Amniotic epithelial cell (primary cell): ENCODE results near the gene ICA1.

Experiments used
- DNase-seq: peaks from one replicate; pipeline ENCODE4 v3.0.0-alpha.2; 2010; ENCODE audit warnings: low read depth

ICA1 gene

GRCh38 chr7:8200717-8201116 lies 61.2 kb downstream of the ICA1 start:
- no peak for DNase-seq

- no peak for DNase-seq
Observed at GRCh38 chr7:8200316-8200715, 61.7 kb downstream of the ICA1 start.

DNA sequence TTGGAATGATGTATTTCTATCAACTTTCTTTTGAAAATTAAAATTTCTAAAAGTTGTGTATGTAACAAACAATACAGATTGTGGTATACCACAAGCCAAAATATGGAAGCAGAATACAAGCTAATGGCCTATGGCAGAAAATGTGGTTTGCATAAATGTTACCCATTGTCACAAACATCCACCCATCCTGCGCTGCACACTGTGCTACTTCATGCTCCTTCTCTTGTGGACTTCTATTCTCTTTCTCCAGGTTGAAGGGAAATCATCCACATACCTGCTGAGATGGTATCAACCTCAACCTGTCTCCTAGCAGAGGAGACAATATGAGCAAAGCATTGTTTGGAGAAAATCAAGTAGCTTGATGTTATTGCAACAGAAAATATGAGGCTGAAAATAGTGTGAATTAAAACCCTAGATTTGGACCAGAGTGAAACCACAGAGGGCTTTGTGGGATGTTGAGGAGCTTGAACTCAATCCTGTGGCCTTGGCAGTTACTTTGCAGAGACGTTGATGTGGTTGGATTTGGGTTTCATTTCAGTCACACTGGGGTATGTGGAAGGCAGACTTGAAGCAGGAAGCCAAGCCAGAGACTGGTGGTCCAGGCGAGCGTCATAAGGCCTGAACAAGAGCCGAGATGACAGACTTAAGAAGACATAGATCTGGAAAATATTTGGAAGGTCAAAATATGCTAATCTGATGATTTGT lies 63.8 kb downstream of the ICA1 start:
- no peak for DNase-seq

GRCh38 chr7:8192897-8193296 lies 69.1 kb downstream of the ICA1 start:
- DNase-seq = no peak

GRCh38 chr7:8190119-8190895 lies 71.7 kb downstream of the ICA1 start:
- peak; percentile 52 for DNase-seq

DNA sequence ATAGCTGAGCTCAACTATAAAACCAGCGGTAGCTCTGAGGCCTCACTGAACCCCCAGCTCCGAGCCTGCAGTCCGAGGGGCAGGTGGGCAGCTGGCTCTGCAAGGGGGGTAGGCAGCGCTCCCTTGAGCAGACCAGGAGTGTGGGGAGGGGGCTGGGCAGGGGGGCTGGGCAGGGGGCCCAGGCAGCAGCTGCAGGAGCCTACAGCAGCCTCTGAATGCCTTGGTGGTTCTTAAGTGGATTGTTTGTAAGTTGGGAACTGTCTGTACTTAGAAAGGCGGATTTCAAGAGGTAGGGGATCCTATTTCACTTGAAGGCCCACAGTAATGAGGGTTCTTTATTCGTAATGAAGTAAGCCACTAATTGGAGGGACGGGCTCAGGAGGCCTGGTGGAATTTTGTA lies 72.3 kb downstream of the ICA1 start:
- DNase-seq = no peak

GRCh38 chr7:8185926-8186683 lies 75.9 kb downstream of the ICA1 start:
- no peak for DNase-seq

- no peak for DNase-seq
Observed at GRCh38 chr7:8184221-8184620, 77.7 kb downstream of the ICA1 start.

- no peak for DNase-seq
Observed at GRCh38 chr7:8179486-8179885, 82.5 kb downstream of the ICA1 start.

- no peak for DNase-seq
Observed at GRCh38 chr7:8178353-8178752, 83.6 kb downstream of the ICA1 start.

DNA sequence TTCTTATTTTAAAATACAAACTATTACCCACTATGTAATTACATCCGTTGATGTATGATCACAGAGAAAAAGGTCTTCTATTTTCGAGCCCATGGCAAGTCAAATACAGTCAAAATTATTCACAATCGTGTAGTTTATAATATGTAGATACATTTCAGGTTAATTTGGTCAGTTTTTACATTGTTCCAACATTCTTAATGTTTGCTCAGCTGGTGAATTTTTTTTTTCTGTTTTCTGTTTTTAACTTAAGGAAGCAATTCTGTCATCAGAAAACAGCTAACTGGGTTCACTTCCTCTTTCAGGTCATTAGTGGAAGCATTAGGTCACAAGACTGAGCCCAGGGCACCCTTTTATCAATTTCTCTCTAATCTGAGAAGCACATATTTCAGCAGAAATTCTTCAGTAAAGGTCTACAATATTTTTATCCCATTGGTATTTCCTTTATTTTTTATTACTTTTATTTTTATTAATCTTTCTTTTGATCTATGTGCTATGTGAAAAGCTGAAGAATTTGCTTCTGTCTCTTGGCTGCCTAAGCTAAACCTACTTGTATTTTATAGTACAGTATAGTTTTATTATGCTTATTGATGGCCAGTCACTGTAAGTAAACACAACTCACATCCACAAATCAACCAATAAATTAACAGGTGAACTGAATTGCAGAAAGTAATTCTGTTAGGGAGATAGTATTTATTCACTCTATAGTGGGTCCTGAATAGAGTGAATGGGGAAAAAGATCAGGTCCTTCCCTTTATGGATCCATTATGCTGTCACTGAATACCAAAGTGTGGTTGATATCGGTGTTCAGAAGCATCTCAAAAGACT lies 84.6 kb downstream of the ICA1 start:
- DNase-seq = no peak

- DNase-seq = no peak
Observed at GRCh38 chr7:8176370-8177081, 85.4 kb downstream of the ICA1 start.

DNA sequence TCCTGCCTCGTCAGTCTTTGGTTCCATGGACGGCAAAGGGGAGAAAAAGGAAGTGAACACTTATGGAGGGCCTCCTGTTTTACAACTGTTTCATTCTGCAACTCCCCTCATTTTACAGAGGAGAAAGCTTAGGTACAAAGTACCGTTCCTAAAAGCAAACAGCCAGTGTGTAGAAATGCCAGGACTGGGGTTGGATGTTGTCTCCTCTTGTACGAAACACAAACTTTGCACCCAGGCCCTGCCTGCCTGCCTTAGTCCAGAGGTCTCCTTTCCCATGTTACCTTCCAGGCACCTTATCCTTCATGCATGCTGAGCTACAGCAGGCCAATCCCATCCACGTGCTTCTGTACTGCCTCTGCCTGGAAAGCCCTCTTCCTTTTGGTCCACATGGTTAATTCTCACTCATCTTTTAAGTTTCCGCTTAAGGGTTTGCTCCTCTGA lies 86.0 kb downstream of the ICA1 start:
- DNase-seq = no peak

GRCh38 chr7:8172372-8173354 lies 89.3 kb downstream of the ICA1 start:
- DNase-seq = no peak

GRCh38 chr7:8169171-8169570 lies 92.8 kb downstream of the ICA1 start:
- DNase-seq = no peak

DNA sequence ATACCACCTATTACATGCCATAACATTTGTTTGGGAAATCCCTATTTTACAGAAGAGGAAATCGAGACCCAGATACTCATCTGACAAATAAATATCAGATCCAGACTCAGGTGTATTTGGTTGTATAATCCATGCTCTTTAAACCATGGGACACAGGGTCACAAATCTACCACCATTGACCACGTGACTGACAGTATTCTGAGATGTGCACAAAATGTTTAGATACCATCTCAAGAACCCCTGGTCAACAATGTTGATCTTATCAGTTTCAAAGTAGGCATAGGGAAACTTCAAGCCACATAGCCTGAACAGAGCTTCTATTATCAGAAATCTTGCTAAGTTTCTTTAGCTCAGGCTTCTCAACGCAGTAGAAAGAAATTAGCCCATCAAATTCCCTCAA lies 93.6 kb downstream of the ICA1 start:
- DNase-seq = no peak

GRCh38 chr7:8165150-8165549 lies 96.8 kb downstream of the ICA1 start:
- no peak for DNase-seq

- DNase-seq = no peak
Observed at GRCh38 chr7:8162181-8162580, 99.8 kb downstream of the ICA1 start.

DNA sequence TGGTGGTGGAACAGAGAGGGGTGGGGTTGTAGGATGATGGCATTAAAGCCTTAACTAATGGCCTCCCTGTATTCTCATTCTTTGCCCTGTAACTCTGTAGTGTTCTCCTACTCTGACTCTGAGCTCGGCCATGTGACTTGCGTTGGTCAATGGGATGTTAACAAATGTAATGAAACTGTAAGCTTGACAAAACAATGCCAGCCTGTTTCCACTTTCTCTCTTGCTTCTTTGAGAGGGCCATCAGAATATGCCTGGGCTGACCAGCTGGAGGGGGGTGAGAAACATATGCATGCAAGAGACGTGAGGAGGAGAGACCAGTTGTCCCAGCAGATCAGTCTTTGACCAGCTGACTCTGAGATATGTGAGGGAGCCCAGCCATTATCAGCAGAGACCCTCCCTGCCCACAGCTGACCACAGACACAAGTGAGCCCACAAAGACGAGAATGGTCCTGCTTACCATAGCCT lies 100.6 kb downstream of the ICA1 start:
- no peak for DNase-seq

DNA sequence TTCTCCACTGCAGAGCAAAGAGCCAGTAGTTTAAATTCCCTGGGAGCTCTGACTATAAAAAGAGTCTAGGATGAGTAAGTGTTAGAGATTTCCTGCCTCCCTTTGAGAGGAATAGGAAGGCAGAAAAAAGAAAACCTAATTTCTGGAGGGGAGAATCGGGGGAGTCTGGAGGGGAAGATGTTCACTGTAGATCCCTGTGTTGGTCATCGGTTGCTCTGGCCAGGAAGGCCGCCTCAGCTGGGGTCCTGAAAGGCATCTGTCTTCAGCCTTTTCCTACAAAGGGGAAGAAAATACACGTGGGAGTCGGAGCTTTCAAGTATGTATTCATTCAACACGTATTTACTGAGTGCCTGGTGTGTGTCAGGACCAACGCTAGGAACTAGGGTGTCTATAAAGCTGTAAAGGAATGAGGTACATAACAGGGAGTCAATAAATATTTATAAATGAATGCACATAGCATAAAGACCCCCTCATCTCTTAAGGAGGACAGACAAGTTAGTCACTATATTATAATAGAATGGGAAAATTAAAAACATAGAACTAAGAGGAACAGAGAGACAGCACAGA lies 101.1 kb downstream of the ICA1 start:
- DNase-seq = no peak
